GM18519 (cell line): ENCODE measurements around the gene CNMD.
"Not testable (repeated sequence)": the region's sequence is repeated elsewhere in the genome, so short reads cannot be mapped to it uniquely, and the experiment has no call there.

ENCODE experiments used
- ATAC-seq: cut with Tn5 transposase; IDR thresholded peaks from one replicate; pipeline ENCODE4 v1.9.1; 2021; ENCODE audit warnings: mild to moderate bottlenecking, moderate library complexity; ENCODE audit not compliant: unreplicated experiment, low FRiP score

CNMD gene

GRCh38 chr13:52746141-52746540 is 6.5 kb upstream of the CNMD start:
- ATAC-seq = no peak

- no peak for ATAC-seq
These were observed 5.3 kb upstream of the CNMD start for GRCh38 chr13:52744842-52745375.

GRCh38 chr13:52743988-52744387 is 4.4 kb upstream of the CNMD start:
- ATAC-seq = no peak

- ATAC-seq = no peak
These were observed 3.9 kb upstream of the CNMD start for GRCh38 chr13:52743569-52743968.

- ATAC-seq = peak; percentile 50
These were observed 727 bp downstream of the CNMD start for GRCh38 chr13:52738719-52739467.

GRCh38 chr13:52737965-52738364 is 1.7 kb downstream of the CNMD start:
- no peak for ATAC-seq

- no peak for ATAC-seq
These were observed 2.2 kb downstream of the CNMD start for GRCh38 chr13:52737451-52737850.

GRCh38 chr13:52736891-52737290 is 2.7 kb downstream of the CNMD start:
- ATAC-seq = no peak

GRCh38 chr13:52734075-52734623 is 5.5 kb downstream of the CNMD start:
- no peak for ATAC-seq

- no peak for ATAC-seq
These were observed 13.4 kb downstream of the CNMD start for GRCh38 chr13:52726258-52726657.

GRCh38 chr13:52725302-52725701 is 14.3 kb downstream of the CNMD start:
- ATAC-seq = no peak

- no peak for ATAC-seq
These were observed 16.4 kb downstream of the CNMD start for GRCh38 chr13:52723181-52723580.

- ATAC-seq = not testable (repeated sequence)
These were observed 18.3 kb downstream of the CNMD start for GRCh38 chr13:52721356-52721755.

GRCh38 chr13:52720904-52721303 is 18.7 kb downstream of the CNMD start:
- not testable (repeated sequence) for ATAC-seq

- ATAC-seq = no peak
These were observed 25.7 kb downstream of the CNMD start for GRCh38 chr13:52713894-52714293.

- no peak for ATAC-seq
These were observed 27.2 kb downstream of the CNMD start for GRCh38 chr13:52712385-52712784.

- no peak for ATAC-seq
These were observed 28.3 kb downstream of the CNMD start for GRCh38 chr13:52711286-52711685.

- not testable (repeated sequence) for ATAC-seq
These were observed 31.4 kb downstream of the CNMD start for GRCh38 chr13:52708266-52708665.

- ATAC-seq = no peak
These were observed 32.2 kb downstream of the CNMD start for GRCh38 chr13:52707375-52707774.

- no peak for ATAC-seq
These were observed 33.5 kb downstream of the CNMD start for GRCh38 chr13:52706081-52706480.

- no peak for ATAC-seq
These were observed 36.1 kb downstream of the CNMD start for GRCh38 chr13:52703482-52703881.
